ENCODE measurements around the gene SERPINA10.
"Not testable (repeated sequence)": the region's sequence is repeated elsewhere in the genome, so short reads cannot be mapped to it uniquely, and the experiment has no call there.

DNA sequence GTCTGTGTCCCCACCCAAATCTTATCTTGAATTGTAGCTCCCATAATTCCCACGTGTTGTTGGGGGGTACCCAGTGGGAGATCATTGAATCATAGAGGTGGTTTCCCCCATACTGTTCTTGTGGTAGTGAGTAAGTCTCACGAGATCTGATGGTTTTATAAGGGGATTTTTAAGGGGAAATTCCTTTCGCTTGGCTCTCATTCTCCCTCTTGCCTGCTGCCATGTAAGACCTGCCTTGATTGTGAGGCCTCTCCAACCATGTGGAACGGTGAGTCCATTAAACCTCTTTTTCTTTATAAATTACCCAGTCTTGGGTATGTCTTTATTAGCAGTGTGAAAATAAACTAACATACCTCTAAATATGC is 3.1 kb upstream of the SERPINA10 start:
- not testable (repeated sequence) for TF ChIP-seq EZH2phosphoT487 (IDR thresholded peaks at IDR 0.05; ENCODE audit: borderline replicate concordance, low read depth, low read length)
- TF ChIP-seq, protein P1, sequence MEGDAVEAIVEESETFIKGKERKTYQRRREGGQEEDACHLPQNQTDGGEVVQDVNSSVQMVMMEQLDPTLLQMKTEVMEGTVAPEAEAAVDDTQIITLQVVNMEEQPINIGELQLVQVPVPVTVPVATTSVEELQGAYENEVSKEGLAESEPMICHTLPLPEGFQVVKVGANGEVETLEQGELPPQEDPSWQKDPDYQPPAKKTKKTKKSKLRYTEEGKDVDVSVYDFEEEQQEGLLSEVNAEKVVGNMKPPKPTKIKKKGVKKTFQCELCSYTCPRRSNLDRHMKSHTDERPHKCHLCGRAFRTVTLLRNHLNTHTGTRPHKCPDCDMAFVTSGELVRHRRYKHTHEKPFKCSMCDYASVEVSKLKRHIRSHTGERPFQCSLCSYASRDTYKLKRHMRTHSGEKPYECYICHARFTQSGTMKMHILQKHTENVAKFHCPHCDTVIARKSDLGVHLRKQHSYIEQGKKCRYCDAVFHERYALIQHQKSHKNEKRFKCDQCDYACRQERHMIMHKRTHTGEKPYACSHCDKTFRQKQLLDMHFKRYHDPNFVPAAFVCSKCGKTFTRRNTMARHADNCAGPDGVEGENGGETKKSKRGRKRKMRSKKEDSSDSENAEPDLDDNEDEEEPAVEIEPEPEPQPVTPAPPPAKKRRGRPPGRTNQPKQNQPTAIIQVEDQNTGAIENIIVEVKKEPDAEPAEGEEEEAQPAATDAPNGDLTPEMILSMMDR (conservative IDR thresholded peaks at IDR 0.05; ENCODE audit: low read length), result not testable (repeated sequence)

Measured in OCI-LY7 (cell line).